ENCODE data around the gene ZFAND3.

The ZFAND3 gene

GRCh38 chr6:37781788-37782187 is 37.7 kb upstream of the ZFAND3 start:
- no peak overlapping the region for H3K4me3 ChIP-seq (ENCODE audit: control insufficient read depth, low read depth, low read length)
- DNase-seq (ENCODE audit: low read depth), result no peak
- TF ChIP-seq CTCF (conservative IDR thresholded peaks at IDR 0.05; ENCODE audit: control insufficient read depth, insufficient read depth, low read depth, low read length), result no peak

- peak; percentile 37 for DNase-seq (ENCODE audit: low read depth)
- peak overlapping the region; percentile 45 for H3K4me3 ChIP-seq (ENCODE audit: control insufficient read depth, low read depth, low read length)
- no peak for TF ChIP-seq CTCF (conservative IDR thresholded peaks at IDR 0.05; ENCODE audit: control insufficient read depth, insufficient read depth, low read depth, low read length)
These were observed 36.3 kb upstream of the ZFAND3 start for GRCh38 chr6:37783025-37783855.

- TF ChIP-seq CTCF (conservative IDR thresholded peaks at IDR 0.05; ENCODE audit: control insufficient read depth, insufficient read depth, low read depth, low read length), result no peak
- peak overlapping the region; percentile 45 for H3K4me3 ChIP-seq (ENCODE audit: control insufficient read depth, low read depth, low read length)
- DNase-seq (ENCODE audit: low read depth), result peak; percentile 50
These were observed 35.5 kb upstream of the ZFAND3 start for GRCh38 chr6:37783856-37784584.

GRCh38 chr6:37784585-37784967 is 35.0 kb upstream of the ZFAND3 start:
- peak; percentile 24 for DNase-seq (ENCODE audit: low read depth)
- TF ChIP-seq CTCF (conservative IDR thresholded peaks at IDR 0.05; ENCODE audit: control insufficient read depth, insufficient read depth, low read depth, low read length), result no peak
- peak overlapping the region; percentile 45 for H3K4me3 ChIP-seq (ENCODE audit: control insufficient read depth, low read depth, low read length)

- DNase-seq (ENCODE audit: low read depth), result no peak
- H3K4me3 ChIP-seq (ENCODE audit: control insufficient read depth, low read depth, low read length), result no peak overlapping the region
- no peak for TF ChIP-seq CTCF (conservative IDR thresholded peaks at IDR 0.05; ENCODE audit: control insufficient read depth, insufficient read depth, low read depth, low read length)
These were observed 34.4 kb upstream of the ZFAND3 start for GRCh38 chr6:37785002-37785662.

- H3K4me3 ChIP-seq (ENCODE audit: control insufficient read depth, low read depth, low read length), result no peak overlapping the region
- peak; percentile 21 for DNase-seq (ENCODE audit: low read depth)
- TF ChIP-seq CTCF (conservative IDR thresholded peaks at IDR 0.05; ENCODE audit: control insufficient read depth, insufficient read depth, low read depth, low read length), result no peak
These were observed 33.8 kb upstream of the ZFAND3 start for GRCh38 chr6:37785663-37786270.
